Posterior vena cava (tissue), 2 donors: Measurements from ENCODE around the gene SIK3. TPM values are rescaled to one million over a fixed set of nuclear protein-coding genes. Genes with fewer than 3 reads are reported as not detected.

Source experiments
- DNase-seq: peaks from one replicate; pipeline ENCODE4 v3.0.0-alpha.2; 2020; ENCODE audit warnings: low spot score
- intact Hi-C, 2 donors: fragments of 100-400 bp; cut with DNase I; formaldehyde crosslinking; loops; one replicate each; pipeline versions ENCODE4 v1.14.1 to v1.14.2; 2022 to 2023
- total RNA-seq, 2 donors: library from RNA; stranded (reverse); fragmentation: NEBNext Ultra II Directional; extraction: Animal tissue kit (Norgen Biotek cat#: 25700); gene quantifications; one replicate each; pipeline ENCODE4 v1.2.1, GENCODE V29; 2021
- donor health status: DM: yes; HTN: yes; CAD: no.
- donor health status: DM: yes; HTN: yes; CAD: no.

SIK3 gene
- total RNA-seq, 2 donors from 2014 or later = 43.8 to 53.4 TPM

GRCh38 chr11:116928102-116928777 is 170.0 kb downstream of the SIK3 start:
- intact Hi-C loops = no loop called here
- no peak for DNase-seq

- intact Hi-C loops = no loop called here
- DNase-seq = no peak
These were observed 170.9 kb downstream of the SIK3 start for GRCh38 chr11:116927163-116927974.

- DNase-seq = no peak
- intact Hi-C loops = no loop called here
These were observed 173.2 kb downstream of the SIK3 start for GRCh38 chr11:116925050-116925449.

- DNase-seq = no peak
- intact Hi-C loops = no loop called here
These were observed 179.1 kb downstream of the SIK3 start for GRCh38 chr11:116918925-116919655.

- intact Hi-C loops = no loop called here
- no peak for DNase-seq
These were observed 180.6 kb downstream of the SIK3 start for GRCh38 chr11:116917632-116918031.

- no peak for DNase-seq
- intact Hi-C loops = no loop called here
These were observed 181.3 kb downstream of the SIK3 start for GRCh38 chr11:116916886-116917285.

- DNase-seq = no peak
- intact Hi-C loops = no loop called here
These were observed 182.2 kb downstream of the SIK3 start for GRCh38 chr11:116916052-116916451.

GRCh38 chr11:116913000-116913399 is 185.2 kb downstream of the SIK3 start:
- intact Hi-C loops = no loop called here
- DNase-seq = no peak

- DNase-seq = no peak
- intact Hi-C loops = no loop called here
These were observed 186.1 kb downstream of the SIK3 start for GRCh38 chr11:116911976-116912734.

GRCh38 chr11:116910847-116911246 is 187.4 kb downstream of the SIK3 start:
- DNase-seq = no peak
- intact Hi-C loops = no loop called here

GRCh38 chr11:116910378-116910777 is 187.8 kb downstream of the SIK3 start:
- intact Hi-C loops = no loop called here
- DNase-seq = no peak

GRCh38 chr11:116909245-116909644 is 189.0 kb downstream of the SIK3 start:
- intact Hi-C loops = no loop called here
- DNase-seq = no peak

GRCh38 chr11:116906479-116906878 is 191.7 kb downstream of the SIK3 start:
- no peak for DNase-seq
- intact Hi-C loops = no loop called here

- DNase-seq = no peak
These were observed 195.1 kb downstream of the SIK3 start for GRCh38 chr11:116903090-116903489.

GRCh38 chr11:116901964-116902688 is 196.1 kb downstream of the SIK3 start:
- no peak for DNase-seq
- intact Hi-C loops = no loop called here

More at GRCh38 chr11:116903090-116903489, 195.1 kb downstream of the SIK3 start:
- intact Hi-C loops = no loop called here

GRCh38 chr11:116901211-116901610 is 197.0 kb downstream of the SIK3 start:
- intact Hi-C loops = no loop called here
- no peak for DNase-seq

- DNase-seq = no peak
- intact Hi-C loops = no loop called here
These were observed 202.0 kb downstream of the SIK3 start for GRCh38 chr11:116896211-116896610.

- no peak for DNase-seq
- intact Hi-C loops = no loop called here
These were observed 203.0 kb downstream of the SIK3 start for GRCh38 chr11:116895048-116895757.
